Endothelial cell of umbilical vein (primary cell): ENCODE results near the gene ELOVL1. TPM values are rescaled to one million over a fixed set of nuclear protein-coding genes. Genes with fewer than 3 reads are reported as not detected.

Source experiments
- BruUV-seq: library from RNA; stranded (reverse); fragments of 400-500 nt; replicated peaks from 2 replicates; lab custom pipeline; 2021; lab: Mats Ljungman, UMichigan
- CTCF ChIA-PET: fragments of 300-600, 350-600 bp; sonication (Branson Sonifier 250); formaldehyde crosslinking; loops from one replicate; lab custom pipeline; 2021; ENCODE audit warnings: antibody characterized with exemption, inconsistent platforms; lab: Charles Lee
- POLR2A ChIA-PET: fragments of 300-600, 350-600 bp; sonication (Branson Sonifier 250); formaldehyde crosslinking; loops from one replicate; lab custom pipeline; 2021; ENCODE audit warnings: antibody characterized with exemption, inconsistent platforms; lab: Charles Lee
- DNase-seq: peaks from one replicate; pipeline ENCODE4 v3.0.0-alpha.2; 2011; ENCODE audit warnings: low read depth, low spot score
- FAIRE-seq: peaks from 2 replicates; lab custom pipeline; 2011; peaks lifted over from hg19 to GRCh38; lab: Jason Lieb, UNC
- H2AFZ ChIP-seq: 2 replicates; pipeline ENCODE4 v1.6.0; 2012; ENCODE audit warnings: low read depth, low read length, control low read depth, inconsistent platforms
- H3K27ac ChIP-seq: 2 replicates; pipeline ENCODE4 v1.5.1; 2011; ENCODE audit warnings: low read depth, mild to moderate bottlenecking, control low read depth, low read length, moderate library complexity; ENCODE audit not compliant: insufficient read depth
- H3K27me3 ChIP-seq, 2 experiments: 2 replicates each; pipeline versions ENCODE4 v1.6.0 to v1.6.1; 2011; ENCODE audit warnings: low read length in 2 of 2, mixed read lengths in 1 of 2; ENCODE audit not compliant: control insufficient read depth in 2 of 2, insufficient read depth in 2 of 2
- H3K36me3 ChIP-seq, 2 experiments: 2 replicates in 1 of 2; 3 replicates in 1 of 2; pipeline ENCODE4 v1.5.1; 2011; ENCODE audit warnings: low read length in 2 of 2, mild to moderate bottlenecking in 1 of 2, moderate library complexity in 1 of 2; ENCODE audit not compliant: control insufficient read depth in 2 of 2, insufficient read depth in 2 of 2; ENCODE audit errors: extremely low read depth in 1 of 2
- H3K4me1 ChIP-seq: 3 replicates; pipeline ENCODE4 v1.5.1; 2011; ENCODE audit warnings: mild to moderate bottlenecking, low read length; ENCODE audit not compliant: control insufficient read depth, insufficient read depth; ENCODE audit errors: extremely low read depth
- H3K4me2 ChIP-seq: 2 replicates; pipeline ENCODE4 v1.6.1; 2011; ENCODE audit warnings: low read length, control low read depth, mixed read lengths; ENCODE audit not compliant: insufficient read depth
- H3K4me3 ChIP-seq, 3 experiments: fragments of 200-600 bp in 1 of 3; sonication (generic), shearing (Covaris generic) in 1 of 3; replicated peaks in 1 of 3; 2 replicates each; pipeline ENCODE4 v1.5.1; 2011 to 2016; ENCODE audit warnings: control low read depth in 3 of 3, low read length in 3 of 3, mild to moderate bottlenecking in 2 of 3, inconsistent platforms in 1 of 3, low read depth in 1 of 3, moderate library complexity in 1 of 3; ENCODE audit not compliant: insufficient read depth in 1 of 3
- H3K79me2 ChIP-seq: 2 replicates; pipeline ENCODE4 v1.6.0; 2012; ENCODE audit warnings: low read length, inconsistent platforms; ENCODE audit not compliant: control insufficient read depth, insufficient read depth
- H3K9ac ChIP-seq: replicated peaks from 2 replicates; pipeline ENCODE3; 2011; ENCODE audit warnings: low read length, control low read depth; ENCODE audit not compliant: insufficient read depth; ENCODE audit errors: extremely low read depth
- H3K9me1 ChIP-seq: replicated peaks from 3 replicates; pipeline ENCODE4 v1.6.0; 2011; ENCODE audit warnings: mild to moderate bottlenecking, low read length; ENCODE audit not compliant: control insufficient read depth, insufficient read depth; ENCODE audit errors: extremely low read depth
- H3K9me3 ChIP-seq: replicated peaks from 2 replicates; pipeline ENCODE4 v1.5.1; 2012; ENCODE audit warnings: low read length, inconsistent platforms; ENCODE audit not compliant: control insufficient read depth, insufficient read depth
- H4K20me1 ChIP-seq: replicated peaks from 2 replicates; pipeline ENCODE3; 2011; ENCODE audit warnings: mild to moderate bottlenecking, low read length; ENCODE audit not compliant: control insufficient read depth, insufficient read depth; ENCODE audit errors: extremely low read depth
- EZH2 ChIP-seq: IDR thresholded peaks from 2 replicates; pipeline ENCODE4 v1.6.1; 2012; ENCODE audit warnings: borderline replicate concordance, low read depth, mild to moderate bottlenecking, moderate library complexity, low read length, inconsistent platforms; ENCODE audit not compliant: severe bottlenecking
- FOS ChIP-seq: IDR thresholded peaks from 2 replicates; pipeline ENCODE4 v1.6.1; 2011; ENCODE audit warnings: mild to moderate bottlenecking, low read length, moderate library complexity, borderline replicate concordance; ENCODE audit not compliant: insufficient read depth
- GATA2 ChIP-seq: IDR thresholded peaks from 2 replicates; pipeline ENCODE4 v1.7.0; 2011; ENCODE audit warnings: low read depth, mild to moderate bottlenecking, moderate library complexity, mixed read lengths, low read length; ENCODE audit not compliant: insufficient read length, insufficient read depth
- JUN ChIP-seq: IDR thresholded peaks from 2 replicates; pipeline ENCODE4 v1.6.1; 2011; ENCODE audit warnings: borderline replicate concordance, low read depth; ENCODE audit not compliant: insufficient read length, insufficient read depth
- MYC ChIP-seq: IDR thresholded peaks from one replicate; pipeline ENCODE4 v1.6.1; 2011; ENCODE audit warnings: mild to moderate bottlenecking, low read depth, low read length
- POLR2A ChIP-seq: IDR thresholded peaks from 2 replicates; pipeline ENCODE4 v1.6.1; 2012; ENCODE audit warnings: low read depth, mild to moderate bottlenecking, control low read depth, low read length
- POLR2AphosphoS5 ChIP-seq: IDR thresholded peaks from 2 replicates; pipeline ENCODE4 v1.6.1; 2012; ENCODE audit warnings: low read depth, mild to moderate bottlenecking, control low read depth, low read length, moderate library complexity; ENCODE audit not compliant: insufficient read depth
- dilution Hi-C: fragments of 300-500 bp; cut with MboI; formaldehyde crosslinking; loops from one replicate; pipeline ENCODE4 v1.15.0; 2019; ENCODE audit warnings: low sequenced_read_pairs; ENCODE audit not compliant: extremely low pct_ligation_motif_present
- intact Hi-C: fragments of 100-400 bp; cut with micrococcal nuclease; formaldehyde crosslinking; loops from one replicate; pipeline ENCODE4 v1.10.0; 2022
- polyA plus RNA-seq, 4 experiments: library from polyadenylated mRNA; depleted of rRNA in 3 of 4; stranded (reverse) in 3 of 4; unstranded in 1 of 4; fragments of >200 nt; gene quantifications; 2 replicates each; pipeline versions ENCODE4 v1.2.1 to v1.2.3, GENCODE V29; 2011 to 2012; ENCODE audit warnings: missing spikeins in 1 of 4
- total RNA-seq: library from RNA; stranded (reverse); gene quantifications from 2 replicates; pipeline ENCODE4 v1.2.3, GENCODE V29; 2021
- TF ChIP-seq, protein P1 (sequence below): IDR thresholded peaks from 2 replicates; pipeline ENCODE4 v1.6.1; 2011; ENCODE audit not compliant: insufficient read depth, insufficient read length
- TF ChIP-seq, protein P2 (sequence below), 2 donors: IDR thresholded peaks; 1 replicate in 1 of 2; 2 replicates in 1 of 2; pipeline ENCODE4 v1.5.1; 2011; ENCODE audit warnings: low read length in 2 of 2, mild to moderate bottlenecking in 2 of 2, moderate library complexity in 2 of 2, control low read depth in 1 of 2, inconsistent platforms in 1 of 2, low read depth in 1 of 2; ENCODE audit not compliant: insufficient read depth in 1 of 2; ENCODE audit errors: extremely low read depth in 1 of 2

ELOVL1 gene
- total and polyA plus RNA-seq, 2 donors (not counting 3 experiments of a cell fraction or from before 2014, with no cell fraction given), result 134 to 303 TPM

GRCh38 chr1:43358746-43359693 is 8.8 kb downstream of the ELOVL1 start, which contains the start of gene CDC20:
Gene CDC20, plus strand, starts transcription at chr1:43358981. Its CDS starts 235 bp downstream, at chr1:43359216.
- ChIA-PET CTCF (interaction anchor here (0.8 to 2.8 kb wide), 20 partner anchors 10 to 151 kb away, joined by 3 to 19 read pairs (median 4); partner anchors contain the start of genes MED8 and SZT2), POLR2A (interaction anchor here (0.6 to 1.6 kb wide), 5 partner anchors 9 to 182 kb away, joined by 3 to 6 read pairs (median 4); partner anchors contain the start of genes ELOVL1 and HYI)
- Histone ChIP-seq H4K20me1 (no peaks in the 10 kb centered on the region), H3K9ac (peak within 1 kb of the TSS; percentile 87), H3K9me3 (no peaks in the 10 kb centered on the region), H3K27ac (peak within 1 kb of the TSS; percentile 80), H3K79me2 (peaks cover 36% of the 10 kb centered on the region), H3K27me3 (no peaks in the 10 kb centered on the region), H3K36me3 (peaks cover 5 to 12% of the 10 kb centered on the region in 2 experiments), H3K4me1 (peaks cover 38% of the 10 kb centered on the region), H3K4me3 (peak within 1 kb of the TSS; percentile 57 to 84 (median 80)), H3K4me2 (peak within 1 kb of the TSS; percentile 92), H3K9me1 (no peaks in the 10 kb centered on the region), H2AFZ (peak within 1 kb of the TSS; percentile 88)
- TF ChIP-seq EZH2, result no peak
- no peak for TF ChIP-seq MYC
- TF ChIP-seq, protein P1, sequence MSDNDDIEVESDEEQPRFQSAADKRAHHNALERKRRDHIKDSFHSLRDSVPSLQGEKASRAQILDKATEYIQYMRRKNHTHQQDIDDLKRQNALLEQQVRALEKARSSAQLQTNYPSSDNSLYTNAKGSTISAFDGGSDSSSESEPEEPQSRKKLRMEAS, result peak; percentile 81
- TF ChIP-seq, protein P2, sequence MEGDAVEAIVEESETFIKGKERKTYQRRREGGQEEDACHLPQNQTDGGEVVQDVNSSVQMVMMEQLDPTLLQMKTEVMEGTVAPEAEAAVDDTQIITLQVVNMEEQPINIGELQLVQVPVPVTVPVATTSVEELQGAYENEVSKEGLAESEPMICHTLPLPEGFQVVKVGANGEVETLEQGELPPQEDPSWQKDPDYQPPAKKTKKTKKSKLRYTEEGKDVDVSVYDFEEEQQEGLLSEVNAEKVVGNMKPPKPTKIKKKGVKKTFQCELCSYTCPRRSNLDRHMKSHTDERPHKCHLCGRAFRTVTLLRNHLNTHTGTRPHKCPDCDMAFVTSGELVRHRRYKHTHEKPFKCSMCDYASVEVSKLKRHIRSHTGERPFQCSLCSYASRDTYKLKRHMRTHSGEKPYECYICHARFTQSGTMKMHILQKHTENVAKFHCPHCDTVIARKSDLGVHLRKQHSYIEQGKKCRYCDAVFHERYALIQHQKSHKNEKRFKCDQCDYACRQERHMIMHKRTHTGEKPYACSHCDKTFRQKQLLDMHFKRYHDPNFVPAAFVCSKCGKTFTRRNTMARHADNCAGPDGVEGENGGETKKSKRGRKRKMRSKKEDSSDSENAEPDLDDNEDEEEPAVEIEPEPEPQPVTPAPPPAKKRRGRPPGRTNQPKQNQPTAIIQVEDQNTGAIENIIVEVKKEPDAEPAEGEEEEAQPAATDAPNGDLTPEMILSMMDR (IDR thresholded peaks at IDR 0.05; ENCODE audit: extremely low read depth in 1 of 2, insufficient read depth in 1 of 2, low read depth in 1 of 2, low read length in 2 of 2), result no peak
- no peak for TF ChIP-seq FOS
- TF ChIP-seq POLR2A, result no peak
- TF ChIP-seq POLR2AphosphoS5, result peak; percentile 44
- no peak for TF ChIP-seq GATA2
- TF ChIP-seq JUN, result no peak
- peak; percentile 97 for FAIRE-seq
- intact Hi-C loops (loop anchor here (1.0 to 2.0 kb wide), 4 partner anchors 8 to 120 kb away; partner anchors contain the start of gene TIE1), dilution Hi-C loops (no loop called here)
- DNase-seq, result peak; percentile 98
- BruUV-seq, result TSS peak; percentile 63
